Measurements from ENCODE around the gene ANO3. TPM values are rescaled to one million over a fixed set of nuclear protein-coding genes. Genes with fewer than 3 reads are reported as not detected.

ANO3 gene
- total and polyA plus RNA-seq, 2 donors (not counting 3 experiments of a cell fraction or from before 2014, with no cell fraction given) = not detected

DNA sequence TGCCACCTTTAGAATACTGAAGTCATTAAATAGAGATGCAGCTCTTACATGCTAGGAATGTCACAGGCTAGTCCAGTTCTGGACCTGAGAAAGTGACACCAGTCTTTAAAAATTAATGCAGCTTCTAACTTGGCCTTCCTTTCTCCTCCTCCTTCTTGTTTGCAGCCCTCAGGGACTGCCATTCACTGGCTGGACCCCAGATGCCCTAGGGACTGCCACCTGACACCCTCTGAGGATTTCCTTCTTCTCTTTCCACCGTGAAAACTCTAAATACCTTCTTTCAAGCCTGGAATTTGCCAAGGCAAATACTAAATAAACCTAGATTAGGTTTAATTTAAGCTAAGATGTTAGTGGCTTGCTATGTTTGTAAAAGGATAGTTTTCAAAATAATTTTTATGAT is 161.7 kb downstream of the ANO3 start:
- intact Hi-C loops (cut with micrococcal nuclease) (no loop called here), dilution Hi-C loops (cut with MboI; ENCODE audit: extremely low pct_ligation_motif_present, low sequenced_read_pairs) (no loop called here)
- H3K4me1 ChIP-seq (ENCODE audit: control insufficient read depth, extremely low read depth, insufficient read depth, low read length) = no peaks in the 10 kb centered on the region
- no peaks in the 10 kb centered on the region for H3K27me3 ChIP-seq (ENCODE audit: control insufficient read depth in 2 of 2, insufficient read depth in 2 of 2, low read length in 2 of 2)
- ChIA-PET CTCF (no interaction called here), POLR2A (no interaction called here)
- no peak for FAIRE-seq
- H3K27ac ChIP-seq (ENCODE audit: insufficient read depth, low read depth, low read length) = no peak overlapping the region
- H3K36me3 ChIP-seq (ENCODE audit: control insufficient read depth in 2 of 2, extremely low read depth in 1 of 2, insufficient read depth in 2 of 2, low read length in 2 of 2) = no peaks in the 10 kb centered on the region
- TF ChIP-seq GATA2 (IDR thresholded peaks at IDR 0.05; ENCODE audit: insufficient read depth, insufficient read length, low read depth, low read length) (no peak), POLR2A (IDR thresholded peaks at IDR 0.05; ENCODE audit: low read depth, low read length) (no peak), POLR2AphosphoS5 (IDR thresholded peaks at IDR 0.05; ENCODE audit: insufficient read depth, low read depth, low read length) (no peak), JUN (IDR thresholded peaks at IDR 0.05; ENCODE audit: borderline replicate concordance, insufficient read depth, insufficient read length, low read depth) (no peak)
- TF ChIP-seq, protein P1, sequence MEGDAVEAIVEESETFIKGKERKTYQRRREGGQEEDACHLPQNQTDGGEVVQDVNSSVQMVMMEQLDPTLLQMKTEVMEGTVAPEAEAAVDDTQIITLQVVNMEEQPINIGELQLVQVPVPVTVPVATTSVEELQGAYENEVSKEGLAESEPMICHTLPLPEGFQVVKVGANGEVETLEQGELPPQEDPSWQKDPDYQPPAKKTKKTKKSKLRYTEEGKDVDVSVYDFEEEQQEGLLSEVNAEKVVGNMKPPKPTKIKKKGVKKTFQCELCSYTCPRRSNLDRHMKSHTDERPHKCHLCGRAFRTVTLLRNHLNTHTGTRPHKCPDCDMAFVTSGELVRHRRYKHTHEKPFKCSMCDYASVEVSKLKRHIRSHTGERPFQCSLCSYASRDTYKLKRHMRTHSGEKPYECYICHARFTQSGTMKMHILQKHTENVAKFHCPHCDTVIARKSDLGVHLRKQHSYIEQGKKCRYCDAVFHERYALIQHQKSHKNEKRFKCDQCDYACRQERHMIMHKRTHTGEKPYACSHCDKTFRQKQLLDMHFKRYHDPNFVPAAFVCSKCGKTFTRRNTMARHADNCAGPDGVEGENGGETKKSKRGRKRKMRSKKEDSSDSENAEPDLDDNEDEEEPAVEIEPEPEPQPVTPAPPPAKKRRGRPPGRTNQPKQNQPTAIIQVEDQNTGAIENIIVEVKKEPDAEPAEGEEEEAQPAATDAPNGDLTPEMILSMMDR (IDR thresholded peaks at IDR 0.05; ENCODE audit: extremely low read depth in 1 of 2, insufficient read depth in 1 of 2, low read depth in 1 of 2, low read length in 2 of 2) = no peak
- DNase-seq (ENCODE audit: low read depth, low spot score) = no peak
- no peaks in the 10 kb centered on the region for H3K9me3 ChIP-seq (replicated peaks; ENCODE audit: control insufficient read depth, insufficient read depth, low read length)
- no peaks in the 10 kb centered on the region for H4K20me1 ChIP-seq (replicated peaks; ENCODE audit: control insufficient read depth, extremely low read depth, insufficient read depth, low read length)
- no peak overlapping the region for H3K9ac ChIP-seq (replicated peaks; ENCODE audit: extremely low read depth, insufficient read depth, low read length)
- H3K4me2 ChIP-seq (ENCODE audit: insufficient read depth, low read length) = no peak overlapping the region
- BruUV-seq (replicated peaks) = no TSS peak
- H3K79me2 ChIP-seq (ENCODE audit: control insufficient read depth, insufficient read depth, low read length) = no peaks in the 10 kb centered on the region
- H3K4me3 ChIP-seq (replicated peaks in 1 of 3; ENCODE audit: insufficient read depth in 1 of 3, low read depth in 1 of 3, low read length in 3 of 3) = no peak overlapping the region
- H3K9me1 ChIP-seq (replicated peaks; ENCODE audit: control insufficient read depth, extremely low read depth, insufficient read depth, low read length) = no peaks in the 10 kb centered on the region
- H2AFZ ChIP-seq (ENCODE audit: low read depth, low read length) = no peak overlapping the region

DNA sequence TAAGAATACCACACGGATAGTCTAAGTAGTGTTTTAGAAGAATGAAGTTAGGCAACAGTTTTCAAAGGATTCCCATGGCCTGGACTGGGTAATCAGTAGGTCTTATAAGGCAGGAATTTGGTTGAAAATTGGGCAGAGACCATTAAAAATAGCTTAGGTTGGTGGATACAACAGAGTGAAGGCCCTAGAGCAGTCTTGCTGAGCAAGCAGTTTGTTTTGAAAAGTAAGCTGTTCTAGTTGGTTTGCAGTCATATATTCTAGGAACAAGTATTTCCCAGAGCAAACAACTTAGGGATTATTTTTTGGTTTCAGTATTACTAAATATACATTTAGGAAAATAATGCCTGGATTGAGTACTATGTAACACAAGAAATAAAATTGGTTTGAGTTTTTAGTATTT is 175.3 kb downstream of the ANO3 start:
- dilution Hi-C loops (cut with MboI; ENCODE audit: extremely low pct_ligation_motif_present, low sequenced_read_pairs) (no loop called here), intact Hi-C loops (cut with micrococcal nuclease) (no loop called here)
- FAIRE-seq (no peak), DNase-seq (ENCODE audit: low read depth, low spot score) (no peak)
- H3K27ac ChIP-seq (ENCODE audit: insufficient read depth, low read depth, low read length) = no peak overlapping the region
- H3K4me1 ChIP-seq (ENCODE audit: control insufficient read depth, extremely low read depth, insufficient read depth, low read length) = no peaks in the 10 kb centered on the region
- no peaks in the 10 kb centered on the region for H3K79me2 ChIP-seq (ENCODE audit: control insufficient read depth, insufficient read depth, low read length)
- H4K20me1 ChIP-seq (replicated peaks; ENCODE audit: control insufficient read depth, extremely low read depth, insufficient read depth, low read length) = no peaks in the 10 kb centered on the region
- ChIA-PET POLR2A (no interaction called here), CTCF (no interaction called here)
- H3K27me3 ChIP-seq (ENCODE audit: control insufficient read depth in 2 of 2, insufficient read depth in 2 of 2, low read length in 2 of 2) = no peaks in the 10 kb centered on the region
- no peak overlapping the region for H2AFZ ChIP-seq (ENCODE audit: low read depth, low read length)
- TF ChIP-seq GATA2 (IDR thresholded peaks at IDR 0.05; ENCODE audit: insufficient read depth, insufficient read length, low read depth, low read length) = no peak
- TF ChIP-seq JUN (IDR thresholded peaks at IDR 0.05; ENCODE audit: borderline replicate concordance, insufficient read depth, insufficient read length, low read depth) = no peak
- no peak for TF ChIP-seq EZH2 (IDR thresholded peaks at IDR 0.05; ENCODE audit: borderline replicate concordance, low read depth, low read length, severe bottlenecking)
- TF ChIP-seq, protein P2, sequence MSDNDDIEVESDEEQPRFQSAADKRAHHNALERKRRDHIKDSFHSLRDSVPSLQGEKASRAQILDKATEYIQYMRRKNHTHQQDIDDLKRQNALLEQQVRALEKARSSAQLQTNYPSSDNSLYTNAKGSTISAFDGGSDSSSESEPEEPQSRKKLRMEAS (IDR thresholded peaks at IDR 0.05; ENCODE audit: insufficient read depth, insufficient read length) = no peak
- no peak for TF ChIP-seq FOS (IDR thresholded peaks at IDR 0.05; ENCODE audit: borderline replicate concordance, insufficient read depth, low read length)
- TF ChIP-seq, protein P1 (IDR thresholded peaks at IDR 0.05; ENCODE audit: extremely low read depth in 1 of 2, insufficient read depth in 1 of 2, low read depth in 1 of 2, low read length in 2 of 2) = no peak
- no peak for TF ChIP-seq MYC (IDR thresholded peaks at IDR 0.05; ENCODE audit: low read depth, low read length)
- TF ChIP-seq POLR2AphosphoS5 (IDR thresholded peaks at IDR 0.05; ENCODE audit: insufficient read depth, low read depth, low read length) = no peak
- no peak for TF ChIP-seq POLR2A (IDR thresholded peaks at IDR 0.05; ENCODE audit: low read depth, low read length)
- H3K36me3 ChIP-seq (ENCODE audit: control insufficient read depth in 2 of 2, extremely low read depth in 1 of 2, insufficient read depth in 2 of 2, low read length in 2 of 2) = no peaks in the 10 kb centered on the region
- no peak overlapping the region for H3K4me3 ChIP-seq (replicated peaks in 1 of 3; ENCODE audit: insufficient read depth in 1 of 3, low read depth in 1 of 3, low read length in 3 of 3)
- no peaks in the 10 kb centered on the region for H3K9me3 ChIP-seq (replicated peaks; ENCODE audit: control insufficient read depth, insufficient read depth, low read length)
- no peak overlapping the region for H3K4me2 ChIP-seq (ENCODE audit: insufficient read depth, low read length)
- H3K9ac ChIP-seq (replicated peaks; ENCODE audit: extremely low read depth, insufficient read depth, low read length) = no peak overlapping the region
- BruUV-seq (replicated peaks) = no TSS peak
- H3K9me1 ChIP-seq (replicated peaks; ENCODE audit: control insufficient read depth, extremely low read depth, insufficient read depth, low read length) = no peaks in the 10 kb centered on the region

All from endothelial cell of umbilical vein (primary cell).